Stimulated activated CD4-positive, alpha-beta T cell treated with anti-CD3 and anti-CD28 coated beads, Interleukin-4, amount 100 ng/mL, for 24 hours (primary cell): ENCODE data around the gene CNPY3.

ENCODE experiments used
- DNase-seq: peaks from one replicate; pipeline ENCODE4 v3.0.0-alpha.2; 2020

CNPY3 gene

DNA sequence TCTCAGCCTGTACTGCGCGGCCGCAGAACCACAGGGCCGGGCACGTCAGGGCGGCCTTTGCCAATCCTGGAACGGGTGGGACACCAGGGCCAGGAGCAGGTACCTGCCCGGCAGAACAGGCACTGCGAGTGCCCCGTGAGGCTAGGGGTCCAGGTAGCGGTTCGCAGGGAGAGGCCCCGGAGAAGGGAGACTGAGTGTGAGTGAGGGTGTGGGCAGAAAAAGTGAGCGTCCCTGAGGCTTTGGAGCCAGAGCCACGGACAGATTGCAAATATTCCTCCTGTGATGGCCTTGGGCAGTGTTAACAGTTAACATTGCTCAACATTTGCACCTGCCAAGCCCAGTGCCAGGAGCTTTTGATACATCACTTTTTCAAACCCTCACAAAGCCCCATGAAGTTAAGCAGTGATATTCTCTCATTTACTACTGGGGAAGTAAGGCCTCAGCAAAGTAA, 31.8 kb downstream of the CNPY3 start:
- DNase-seq = no peak

DNA sequence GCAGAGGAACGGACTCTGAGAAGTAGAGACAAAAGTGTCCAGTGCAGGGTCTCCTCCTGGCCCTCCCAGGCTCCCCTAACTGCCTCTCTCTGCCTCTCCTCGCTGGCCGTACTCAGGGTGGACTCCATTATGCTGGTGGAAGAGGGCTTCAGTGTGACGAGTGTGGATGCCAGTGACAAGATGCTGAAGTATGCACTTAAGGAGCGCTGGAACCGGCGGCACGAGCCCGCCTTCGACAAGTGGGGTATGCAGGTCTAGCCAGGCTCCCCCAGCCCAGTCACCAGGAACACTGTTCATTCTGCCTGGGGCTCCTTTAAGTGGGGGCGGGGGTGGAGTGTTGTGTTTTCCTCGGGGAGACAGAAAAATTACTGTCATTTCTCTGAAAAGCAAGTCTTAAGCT, 32.8 kb downstream of the CNPY3 start:
- DNase-seq = no peak

DNA sequence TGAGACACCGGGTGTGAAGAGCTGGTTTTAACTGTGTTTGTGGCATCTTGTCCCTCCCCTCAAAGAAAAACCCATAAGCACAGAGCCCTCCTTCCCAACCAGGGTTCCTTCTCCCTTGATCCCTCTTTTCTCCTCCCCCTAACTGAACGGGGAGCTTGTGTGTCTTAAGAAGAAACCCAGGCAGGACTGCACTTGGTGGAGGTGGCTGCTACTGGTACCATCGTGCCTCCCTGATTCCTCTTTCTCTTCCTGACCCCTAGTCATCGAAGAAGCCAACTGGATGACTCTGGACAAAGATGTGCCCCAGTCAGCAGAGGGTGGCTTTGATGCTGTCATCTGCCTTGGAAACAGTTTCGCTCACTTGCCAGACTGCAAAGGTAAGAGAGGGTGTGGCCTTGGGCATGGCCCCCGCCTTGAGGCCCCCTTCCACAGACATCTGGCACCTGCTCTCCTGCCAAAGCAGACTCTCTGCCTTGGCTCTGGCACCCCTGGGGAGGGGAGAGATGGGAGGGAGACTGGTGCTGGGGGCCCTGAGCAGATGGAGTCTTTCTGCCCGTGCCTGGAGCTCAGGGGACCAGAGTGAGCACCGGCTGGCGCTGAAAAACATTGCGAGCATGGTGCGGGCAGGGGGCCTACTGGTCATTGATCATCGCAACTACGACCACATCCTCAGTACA, 33.4 kb downstream of the CNPY3 start:
- no peak for DNase-seq

DNA sequence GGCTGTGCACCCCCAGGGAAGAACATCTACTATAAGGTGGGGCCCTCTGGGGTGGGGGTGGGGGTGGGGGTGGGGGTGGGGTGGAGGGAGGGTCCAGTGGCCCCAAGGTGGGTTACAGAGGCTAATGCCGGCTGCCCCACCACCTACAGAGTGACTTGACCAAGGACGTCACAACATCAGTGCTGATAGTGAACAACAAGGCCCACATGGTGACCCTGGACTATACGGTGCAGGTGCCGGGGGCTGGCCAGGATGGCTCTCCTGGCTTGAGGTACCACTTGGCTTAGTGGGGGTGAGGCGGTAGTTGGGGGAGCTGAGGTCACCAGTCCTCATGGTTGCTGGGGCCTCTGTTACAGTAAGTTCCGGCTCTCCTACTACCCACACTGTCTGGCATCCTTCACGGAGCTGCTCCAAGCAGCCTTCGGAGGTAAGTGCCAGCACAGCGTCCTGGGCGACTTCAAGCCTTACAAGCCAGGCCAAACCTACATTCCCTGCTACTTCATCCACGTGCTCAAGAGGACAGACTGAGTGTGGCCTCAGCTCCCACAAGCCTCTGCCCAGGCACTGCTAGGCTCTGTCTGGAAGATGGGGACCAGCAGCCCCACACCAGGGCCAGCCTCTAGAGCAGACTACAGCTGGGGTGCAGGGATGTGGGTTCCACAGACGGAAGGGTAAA, 34.0 kb downstream of the CNPY3 start:
- no peak for DNase-seq

DNA sequence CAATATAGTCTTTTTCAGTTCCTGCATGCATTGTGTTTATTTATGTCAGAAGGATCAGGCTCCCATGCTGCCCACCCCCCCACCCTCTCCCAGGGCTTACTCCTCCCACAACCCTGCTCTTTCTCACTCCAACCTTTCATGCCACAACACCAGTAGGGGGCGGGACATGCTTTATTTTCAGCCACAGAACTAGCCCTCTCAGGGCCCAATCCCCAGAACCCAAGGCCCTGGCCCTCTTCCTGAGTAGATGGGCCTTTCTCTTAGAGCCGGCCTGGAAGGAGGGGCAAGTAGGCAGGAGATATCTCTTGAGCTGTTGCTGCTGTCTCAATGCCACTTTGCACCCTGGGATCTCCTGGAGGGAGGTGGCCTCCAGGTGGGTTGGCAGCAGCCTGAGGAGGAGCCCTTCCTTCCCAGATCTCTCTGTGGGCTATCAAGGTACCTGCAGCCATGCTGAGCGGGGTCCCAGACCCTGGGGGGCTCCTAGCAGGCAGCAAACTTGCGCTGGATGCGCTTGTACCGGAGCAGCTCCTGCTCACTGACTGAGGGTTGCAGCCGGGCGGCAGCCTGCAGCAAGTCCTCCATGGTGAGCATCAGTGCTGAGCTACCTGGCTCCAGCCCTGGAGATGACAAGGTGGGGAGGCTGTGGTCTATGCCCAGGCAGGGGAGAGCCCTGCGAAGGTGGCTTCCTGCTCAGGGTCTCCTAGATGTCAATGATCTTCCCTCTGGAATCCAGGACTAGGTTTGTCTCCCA, 34.8 kb downstream of the CNPY3 start:
- peak; percentile 41 for DNase-seq

DNA sequence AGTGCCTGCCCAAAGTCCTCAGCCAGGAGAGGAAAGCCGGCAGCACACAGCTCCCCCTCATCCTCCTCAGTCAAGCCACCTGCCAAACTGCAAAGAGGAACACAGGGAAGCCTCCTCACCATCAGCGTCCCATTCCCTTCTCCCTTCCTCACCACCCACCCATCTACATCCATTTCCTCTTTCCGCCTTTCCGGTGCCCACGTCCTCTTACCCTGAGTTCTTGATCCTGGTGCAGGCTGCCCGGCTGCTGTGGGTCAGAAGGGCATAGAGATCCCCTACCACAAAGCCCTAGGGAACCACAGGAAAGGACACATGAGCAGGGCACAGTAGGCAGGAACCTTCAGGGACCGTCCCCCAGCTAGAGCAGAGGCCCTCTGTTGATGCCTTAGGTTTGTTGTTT, 37.3 kb downstream of the CNPY3 start:
- no peak for DNase-seq

DNA sequence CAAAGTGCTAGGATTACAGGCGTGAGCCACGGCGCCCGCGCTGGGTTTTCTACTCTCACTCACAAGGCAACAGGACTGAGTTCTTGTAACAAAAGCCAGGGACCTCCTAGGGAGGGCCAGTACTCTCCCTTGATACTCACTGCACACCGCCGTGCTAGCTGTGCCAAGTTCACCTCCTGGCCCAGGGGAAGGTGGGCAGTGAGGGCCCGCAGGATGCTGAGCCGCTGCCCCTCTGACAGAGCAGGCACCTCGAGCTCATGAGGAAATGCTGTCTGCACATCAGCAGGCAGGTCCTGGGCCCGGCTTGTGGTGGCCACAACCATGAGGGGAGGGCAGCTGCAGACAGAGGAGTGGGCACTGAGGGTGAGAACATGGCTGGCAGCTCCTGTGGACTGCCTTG, 37.9 kb downstream of the CNPY3 start:
- no peak for DNase-seq

DNA sequence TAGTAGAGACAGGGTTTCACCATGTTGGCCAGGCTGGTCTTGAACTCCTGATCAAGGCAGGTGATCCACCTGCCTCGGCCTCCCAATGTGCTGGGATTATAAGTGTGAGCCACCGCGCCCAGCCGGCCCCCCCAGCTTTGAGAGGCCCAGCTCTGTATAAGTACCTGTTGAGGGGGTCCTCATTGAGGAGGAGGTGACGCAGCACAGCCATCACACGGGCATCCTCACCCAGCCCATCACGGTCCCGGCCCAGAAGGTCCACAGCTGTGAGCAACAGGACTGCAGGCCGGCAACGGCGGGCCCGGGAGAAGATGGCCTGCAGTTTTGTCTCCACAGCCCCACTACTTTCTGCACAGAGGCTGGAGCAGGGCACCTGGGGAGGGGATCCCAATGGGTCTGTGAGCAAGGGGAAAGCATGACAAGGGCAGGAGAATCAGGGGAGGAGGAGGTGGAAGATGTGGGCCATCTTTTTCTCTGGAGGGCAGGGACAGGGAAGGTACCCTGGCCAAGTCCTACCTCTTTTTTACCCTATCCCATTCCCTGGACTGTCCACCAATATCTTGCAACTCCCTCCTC, 38.9 kb downstream of the CNPY3 start:
- DNase-seq = no peak

DNA sequence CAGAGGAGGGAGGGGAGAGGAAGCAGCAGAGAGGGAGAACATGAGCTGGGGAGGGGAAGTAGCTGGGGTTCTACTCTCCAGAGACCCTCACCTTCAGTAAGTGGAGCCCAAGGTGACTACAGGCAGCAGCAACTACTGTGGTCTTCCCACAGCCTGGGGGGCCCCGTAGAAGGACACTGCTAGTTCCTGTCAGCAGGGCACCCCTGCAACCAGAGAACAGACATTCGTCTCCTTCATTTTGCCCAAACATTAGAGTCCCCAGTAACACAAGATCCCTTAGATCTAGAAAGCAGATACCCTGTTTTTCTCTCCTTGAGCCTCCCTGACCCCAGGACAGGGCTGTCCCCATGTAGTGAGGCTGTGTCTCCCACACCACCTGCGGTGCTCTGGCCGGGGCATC, 39.5 kb downstream of the CNPY3 start:
- no peak for DNase-seq

DNA sequence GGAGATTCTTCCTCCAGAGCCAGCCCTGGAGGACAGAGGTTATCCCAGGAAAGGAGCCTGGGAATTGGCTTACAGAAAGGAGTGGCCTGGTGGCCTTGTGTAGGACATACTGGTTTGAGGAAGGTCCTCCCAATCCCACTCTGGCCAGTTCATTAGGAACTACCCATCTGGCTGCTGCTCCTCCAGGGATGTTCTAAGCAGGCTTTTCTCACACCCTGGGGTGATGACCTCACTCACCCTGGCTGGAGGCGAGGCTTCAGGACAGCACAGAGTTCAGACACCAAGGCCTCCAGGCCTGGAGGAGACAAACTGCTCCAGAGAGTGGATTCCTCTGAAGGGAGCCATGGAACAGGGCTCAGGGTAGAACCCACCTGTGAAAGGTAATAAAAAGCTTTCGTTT, 40.2 kb downstream of the CNPY3 start:
- DNase-seq = no peak

DNA sequence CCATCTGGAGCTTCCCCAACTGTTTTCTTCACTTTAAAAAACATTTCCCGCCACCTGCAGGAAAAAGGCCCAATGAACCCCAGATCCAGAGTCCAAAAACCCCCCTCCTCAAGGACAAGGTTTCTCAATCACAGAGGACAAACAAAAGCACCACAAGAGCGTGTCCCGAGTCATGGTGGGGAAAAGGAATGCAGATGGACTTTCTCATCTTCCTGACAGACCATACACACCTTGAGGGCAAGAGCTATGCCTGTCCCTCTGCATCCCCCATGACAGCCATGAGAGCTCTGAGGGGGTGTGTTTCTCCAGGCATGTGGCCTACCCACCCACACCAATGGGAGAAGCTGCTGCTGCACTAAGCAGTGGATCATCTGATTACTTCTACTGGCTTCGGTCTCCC, 40.7 kb downstream of the CNPY3 start:
- no peak for DNase-seq

DNA sequence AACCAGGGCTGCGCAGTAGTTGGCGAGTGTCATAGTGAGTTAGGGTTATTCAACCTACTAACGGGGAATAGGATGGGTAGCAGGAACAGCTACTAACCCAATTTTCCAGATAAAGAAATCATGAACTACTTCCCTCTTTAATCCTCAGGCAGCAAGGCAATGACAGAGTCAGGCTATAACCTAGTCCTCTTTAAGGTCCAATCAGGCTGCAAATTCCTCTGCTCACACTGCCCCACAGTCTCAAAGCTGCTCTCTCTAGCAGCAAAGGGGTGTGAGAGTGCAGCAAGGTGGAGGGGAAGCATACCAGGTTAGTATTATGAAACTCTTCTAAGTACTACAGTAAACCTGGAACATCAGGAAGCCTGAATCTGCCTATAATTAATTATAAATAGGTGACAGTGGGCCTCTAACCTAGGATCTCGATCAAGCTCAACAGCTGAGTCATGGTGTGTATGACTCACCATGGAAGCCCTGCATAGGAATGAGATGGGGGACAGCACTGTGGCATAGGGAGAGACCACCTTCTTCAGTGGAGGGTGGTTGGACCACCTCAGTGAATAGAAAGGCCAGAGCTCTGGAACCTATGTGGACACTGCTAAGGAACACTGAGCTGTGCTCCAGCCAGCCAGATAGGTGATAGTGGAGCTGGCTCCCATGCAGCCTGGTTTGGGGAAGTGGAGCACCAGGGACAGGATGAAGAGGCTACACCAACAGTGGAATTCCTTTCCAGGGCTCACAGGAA, 41.8 kb downstream of the CNPY3 start:
- DNase-seq = peak; percentile 13

DNA sequence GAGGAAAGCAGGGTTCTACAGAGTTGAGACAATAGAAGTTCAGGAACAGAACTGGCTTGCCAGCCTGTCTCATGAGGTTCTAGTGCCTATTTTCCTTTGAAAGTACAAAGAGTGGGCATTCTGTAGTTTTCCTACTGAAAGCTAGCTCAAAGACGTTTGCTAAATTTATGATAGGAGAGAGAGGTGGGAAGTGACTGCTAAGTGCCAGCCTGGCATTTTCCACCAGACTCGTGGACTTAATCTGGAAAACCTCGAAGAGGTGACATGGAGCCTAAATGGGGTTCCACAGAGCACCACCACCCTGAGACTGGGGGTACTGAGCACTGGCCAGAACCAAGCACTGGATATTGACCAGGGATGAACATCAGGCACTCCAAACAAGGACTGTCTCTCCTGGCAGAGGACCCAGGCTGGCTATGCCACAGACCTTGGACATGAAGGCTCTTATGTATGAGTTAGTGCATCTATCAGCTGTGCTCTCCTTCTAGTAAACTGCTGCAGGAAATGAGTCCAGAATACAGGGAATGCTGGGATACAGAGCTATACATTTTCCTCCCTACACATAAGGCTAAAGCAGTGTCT, 42.6 kb downstream of the CNPY3 start:
- no peak for DNase-seq

DNA sequence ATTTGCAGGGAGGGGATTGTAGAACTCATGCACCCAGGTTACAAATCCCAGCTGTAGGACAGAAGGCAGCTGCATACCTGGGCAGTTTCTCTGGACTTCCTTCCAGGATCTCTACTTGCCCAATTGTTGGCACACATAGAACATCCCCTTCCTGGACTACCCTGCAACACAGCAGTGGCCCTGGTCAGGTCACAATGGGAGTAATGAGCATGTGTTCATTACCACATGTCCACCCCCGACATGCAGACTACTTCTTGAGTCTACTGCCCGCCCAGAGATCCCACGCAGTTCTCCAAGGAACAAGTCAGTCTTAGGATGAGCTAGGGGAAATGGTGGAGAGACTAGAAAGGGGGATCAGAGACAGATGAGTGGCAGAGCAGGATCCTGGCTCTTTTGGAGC, 44.6 kb downstream of the CNPY3 start:
- DNase-seq = no peak

DNA sequence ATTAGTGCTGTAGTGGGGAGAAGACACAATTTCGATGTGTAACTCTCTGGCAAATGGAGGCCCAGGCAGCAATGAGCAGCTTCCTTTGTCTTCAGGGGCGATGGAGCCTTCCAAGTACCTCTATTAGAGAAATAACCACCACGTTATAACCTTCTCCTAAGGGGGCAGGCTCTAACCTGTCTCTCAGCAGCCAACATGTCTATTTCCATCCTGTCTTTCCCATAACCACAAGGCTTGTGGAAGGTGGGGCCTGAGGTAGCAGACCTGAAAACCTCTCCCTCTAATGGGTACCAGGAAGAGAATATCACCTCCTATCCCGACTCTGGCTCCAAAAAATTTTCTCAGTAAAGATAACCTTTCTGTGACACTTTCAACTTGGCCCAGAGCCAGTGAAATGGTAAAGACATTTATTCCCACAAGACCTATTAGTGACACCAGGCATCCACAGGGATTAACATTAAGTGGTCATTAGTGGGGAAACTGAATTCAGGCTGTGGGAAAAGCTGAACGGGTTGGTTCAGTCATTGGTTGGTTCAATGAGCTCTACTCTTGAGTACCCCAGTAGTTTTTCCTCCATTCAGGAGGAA, 45.7 kb downstream of the CNPY3 start:
- DNase-seq = no peak

DNA sequence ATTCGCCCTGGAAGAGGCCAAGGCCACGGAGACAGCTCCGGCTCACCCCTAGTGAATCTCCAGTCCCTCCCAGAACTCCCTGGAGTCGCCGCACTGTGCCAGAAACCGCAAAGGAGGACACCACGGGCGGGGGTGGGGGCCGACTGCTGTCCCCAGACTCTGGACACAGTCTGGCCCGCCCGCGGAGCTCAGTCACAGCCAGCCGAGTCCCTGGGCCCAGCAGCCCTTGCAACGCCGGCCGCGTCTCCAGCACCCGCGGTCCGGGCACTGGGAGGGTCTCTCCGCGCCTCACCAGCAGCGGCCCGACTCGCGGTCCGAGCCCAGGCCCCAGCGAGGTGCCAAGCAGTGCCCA, 49.2 kb downstream of the CNPY3 start:
- peak; percentile 23 for DNase-seq

DNA sequence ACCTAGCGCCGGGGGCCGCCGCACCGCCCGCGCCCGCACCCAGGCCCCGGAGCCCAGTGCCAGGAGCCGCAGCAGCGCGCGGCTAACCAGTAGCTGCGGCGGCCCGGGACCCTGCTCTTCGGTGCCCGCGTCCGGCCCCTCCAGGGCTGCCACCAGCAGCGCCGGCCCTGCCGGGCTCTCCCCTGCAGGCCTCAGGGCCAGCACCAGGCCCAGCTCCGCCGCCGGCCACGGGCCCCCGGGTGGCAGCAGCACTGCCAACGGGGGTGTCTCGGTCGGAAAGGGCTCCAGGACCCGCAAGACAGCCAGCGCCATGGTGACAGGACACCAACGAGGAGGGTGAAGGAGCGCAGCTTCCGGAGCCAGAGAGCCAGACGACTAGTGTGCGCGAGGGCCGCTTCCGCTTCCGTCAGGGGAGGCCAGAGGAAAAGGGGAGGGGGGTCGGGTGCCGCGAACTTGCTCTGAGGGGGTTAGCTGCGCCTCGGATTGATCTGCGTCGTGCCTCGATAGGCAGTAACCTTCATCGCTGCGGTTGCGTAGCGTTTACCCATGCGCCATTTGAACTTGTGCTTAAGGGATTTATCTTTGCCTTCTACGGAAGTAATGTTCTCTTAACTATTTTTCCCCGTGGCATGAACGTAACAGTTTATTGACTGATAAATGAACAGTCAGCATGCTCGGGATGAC, 49.7 kb downstream of the CNPY3 start, which contains the start of gene PEX6:
TSS of gene PEX6 (minus strand) at position 343 of the 684 bp plus-strand sequence. CDS start at position 312, 31 bp downstream.
- peak; percentile 90 for DNase-seq

DNA sequence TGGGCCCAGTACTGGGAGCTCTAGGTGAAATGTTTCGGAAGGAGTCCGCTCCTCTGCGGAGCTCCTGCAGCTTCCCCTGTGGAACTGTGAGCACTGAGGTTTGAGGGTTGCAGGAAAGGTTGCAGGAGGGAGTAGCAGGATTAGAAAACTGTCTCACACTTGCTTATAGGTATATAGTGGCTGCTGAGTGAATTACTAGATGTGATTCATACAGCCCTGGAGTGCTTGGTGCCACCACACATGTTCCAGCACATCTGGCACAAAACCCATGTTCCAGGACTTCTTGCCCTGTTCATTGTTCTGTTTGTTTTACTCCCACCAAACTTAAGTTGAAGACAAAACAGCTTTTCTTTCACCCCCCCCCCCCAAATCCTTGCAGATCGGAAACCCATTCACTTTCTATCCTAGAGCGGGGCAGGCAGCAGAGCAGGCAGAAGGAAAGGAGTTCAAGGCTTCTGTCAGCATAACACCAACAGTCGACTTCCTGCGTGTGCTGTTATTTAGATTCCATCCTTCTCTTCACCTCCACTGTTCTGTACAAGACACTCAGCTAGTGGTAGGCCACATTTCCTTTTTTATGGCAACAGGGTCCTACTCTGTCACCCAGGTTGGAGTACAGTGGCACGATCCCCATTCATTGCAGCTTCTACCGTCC, 50.4 kb downstream of the CNPY3 start:
- no peak for DNase-seq

DNA sequence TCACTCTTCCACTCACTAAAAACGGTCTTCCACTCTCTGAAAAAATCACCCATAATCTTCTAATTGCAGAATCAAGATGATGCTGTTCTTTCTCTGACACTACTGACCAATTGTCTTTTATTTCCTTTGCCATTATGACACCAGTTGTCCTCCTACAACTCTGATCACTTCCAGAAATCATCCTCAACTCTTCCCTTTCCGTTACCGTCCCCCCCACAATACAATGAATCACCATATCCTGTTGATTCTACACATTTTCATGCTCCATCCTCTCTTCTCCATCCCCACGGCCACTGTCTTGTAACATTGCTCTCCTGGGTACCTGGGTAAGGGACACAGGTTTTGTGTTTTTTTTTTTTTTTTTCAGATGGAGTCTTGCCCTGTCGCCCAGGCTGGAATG, 52.6 kb downstream of the CNPY3 start:
- no peak for DNase-seq

DNA sequence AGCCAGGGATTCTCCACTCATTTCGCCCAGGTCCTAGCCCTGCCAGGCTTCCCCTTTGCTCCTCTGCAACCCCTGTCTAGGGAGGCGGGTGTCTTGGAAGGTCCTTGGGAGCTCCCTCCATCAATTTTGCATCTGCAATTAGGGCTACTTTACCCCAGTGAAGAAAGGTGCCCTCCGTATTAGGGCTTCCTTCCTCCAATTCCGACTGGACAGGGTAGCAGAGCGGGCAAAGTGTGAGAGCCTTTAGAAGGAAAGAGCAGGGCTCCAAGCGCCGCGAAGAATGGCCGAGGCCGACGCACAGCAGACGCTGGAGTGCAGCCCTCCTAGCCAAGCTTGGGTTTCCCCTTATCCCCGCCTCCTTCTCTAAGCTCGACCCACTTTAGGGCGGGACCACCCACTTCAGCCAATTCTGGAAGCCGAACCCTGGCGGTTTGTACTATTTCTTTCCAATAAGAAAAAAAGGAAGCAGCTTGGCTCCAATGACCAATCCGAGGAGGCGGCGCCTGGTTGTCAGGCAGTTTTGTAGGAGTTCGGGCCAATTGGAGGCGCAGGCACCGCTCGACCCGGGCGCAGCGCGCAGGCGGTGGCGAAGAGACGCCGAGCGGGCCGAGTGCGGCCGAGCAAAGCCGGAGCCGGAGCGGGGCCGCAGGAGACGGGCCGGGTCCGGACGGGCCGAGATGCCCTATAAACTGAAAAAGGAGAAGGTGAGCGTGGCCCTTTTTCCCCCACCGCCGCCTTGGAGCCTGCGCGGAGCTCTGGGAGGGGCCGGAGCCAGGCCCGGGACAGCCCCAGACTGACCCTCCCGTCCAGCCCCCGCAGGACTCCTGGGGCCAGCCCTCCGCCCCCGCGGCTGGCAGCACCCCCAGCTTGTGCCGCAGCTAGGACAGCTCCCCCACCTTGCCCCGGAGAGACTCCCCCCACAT, 55.0 kb downstream of the CNPY3 start, which contains the start of gene PPP2R5D:
TSS of gene PPP2R5D (plus strand) at position 570 of the 923 bp plus-strand sequence. CDS start at position 678, 108 bp downstream.
- peak; percentile 98 for DNase-seq
